GM12801 (cell line): ENCODE results near the gene MRRF.

Source experiments
- CTCF ChIP-seq: IDR thresholded peaks from one replicate; pipeline ENCODE4 v1.5.1; 2011; ENCODE audit warnings: control low read depth; ENCODE audit not compliant: insufficient read length; ENCODE audit errors: extremely low read depth

MRRF gene

GRCh38 chr9:122264360-122265148, at the start of gene MRRF, which contains the start of gene RBM18:
Gene MRRF, plus strand, starts transcription at chr9:122264882. Its CDS starts 6,010 bp downstream, at chr9:122270892.
Gene RBM18, minus strand, starts transcription at chr9:122264840. Its CDS starts 3,348 bp downstream, at chr9:122261492.
- TF ChIP-seq CTCF = no peak

- no peak for TF ChIP-seq CTCF
Observed at GRCh38 chr9:122215663-122216062, 49.0 kb upstream of the MRRF start.

- TF ChIP-seq CTCF = no peak
Observed at GRCh38 chr9:122216138-122216797, 48.4 kb upstream of the MRRF start.

- TF ChIP-seq CTCF = no peak
Observed at GRCh38 chr9:122216798-122217418, 47.8 kb upstream of the MRRF start.

GRCh38 chr9:122217640-122218039, 47.0 kb upstream of the MRRF start:
- TF ChIP-seq CTCF = no peak

GRCh38 chr9:122218071-122218934, 46.4 kb upstream of the MRRF start:
- TF ChIP-seq CTCF = no peak
